ENCODE data around the gene NACC2. TPM values are rescaled to one million over a fixed set of nuclear protein-coding genes. Genes with fewer than 3 reads are reported as not detected.

Gene NACC2
- total RNA-seq, 4 donors from 2014 or later, result 22.2 to 64.3 (median 26.5) TPM

GRCh38 chr9:136036050-136036449, 59.0 kb downstream of the NACC2 start:
- intact Hi-C loops (cut with DNase I; ENCODE audit: low total_unique reads) (no loop called here), in situ Hi-C loops (cut with MboI; ENCODE audit: low pct_ligation_motif_present in 1 of 4, low pct_unique_long_range_greater_than_20kb in 1 of 4, low sequenced_read_pairs in 3 of 4) (no loop called here)
- no peaks in the 10 kb centered on the region for H3K27me3 ChIP-seq
- peaks cover 12 to 14% of the 10 kb centered on the region in 2 donors for H3K9me3 ChIP-seq
- 83% methylated on average over 6 of the region's 6 CpGs for WGBS, 2 donors (ENCODE audit: low coverage in 1 of 2)
- peaks cover 0 to 10% (median 0%) of the 10 kb centered on the region in 4 donors for H3K4me1 ChIP-seq
- H3K27ac ChIP-seq, result no peak overlapping the region
- H3K36me3 ChIP-seq, result peaks cover 0 to 8% (median 0%) of the 10 kb centered on the region in 4 donors
- DNase-seq, result no peak
- H3K4me3 ChIP-seq, result no peak overlapping the region
- TF ChIP-seq EP300 (IDR thresholded peaks at IDR 0.05; ENCODE audit: low read depth) (no peak), POLR2AphosphoS5 (IDR thresholded peaks at IDR 0.05) (no peak), POLR2A (IDR thresholded peaks at IDR 0.05) (no peak), CTCF (IDR thresholded peaks at IDR 0.05) (no peak)

DNA sequence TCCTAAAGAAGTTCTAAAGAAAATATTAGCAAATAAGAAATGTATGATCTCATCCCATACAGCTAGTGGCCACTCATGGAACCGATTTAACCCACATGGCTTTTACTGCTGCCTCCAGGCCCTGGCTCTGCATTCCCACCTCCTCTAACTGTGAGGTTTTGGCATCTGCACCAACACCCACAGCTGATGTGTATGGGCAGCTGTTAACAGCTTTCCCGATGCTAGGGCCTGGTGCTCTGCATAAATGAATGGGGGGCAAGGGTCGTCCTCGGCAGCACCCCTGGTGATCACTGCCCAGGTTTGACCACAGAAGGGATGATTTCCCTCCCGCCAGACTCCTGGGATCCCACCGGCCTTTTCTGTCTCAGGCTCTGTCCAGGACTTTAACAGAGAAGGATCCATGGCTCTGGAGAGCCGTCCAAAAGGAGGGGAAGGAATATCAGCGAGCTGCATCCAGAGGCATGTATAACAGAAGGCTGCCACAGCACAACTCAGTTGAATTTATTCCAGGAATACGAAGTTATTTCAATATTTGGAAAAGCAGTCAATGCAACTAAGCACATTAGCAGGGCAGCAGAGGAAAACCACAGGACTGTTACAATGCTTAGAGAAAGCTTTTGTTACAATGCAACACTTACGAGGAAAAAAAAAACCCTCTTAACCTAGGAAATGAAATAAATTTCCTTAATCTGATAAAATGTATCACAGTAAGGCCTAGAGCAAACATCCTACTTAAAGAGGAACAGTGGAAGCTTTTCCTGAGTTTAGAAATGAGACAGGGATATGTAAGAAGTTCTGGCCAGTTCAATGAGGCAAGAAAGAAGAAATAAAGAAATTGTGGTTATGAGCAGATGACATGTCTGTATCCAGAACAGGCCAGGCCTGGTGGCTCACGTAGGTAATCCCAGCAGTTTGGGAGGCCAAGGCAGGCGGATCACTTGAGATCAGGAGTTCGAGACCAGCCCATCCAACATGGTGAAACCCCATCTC, 63.1 kb downstream of the NACC2 start:
- in situ Hi-C loops (cut with MboI; ENCODE audit: low pct_ligation_motif_present in 1 of 4, low pct_unique_long_range_greater_than_20kb in 1 of 4, low sequenced_read_pairs in 3 of 4), result no loop called here
- Histone ChIP-seq H3K36me3 (peaks cover 0 to 3% (median 0%) of the 10 kb centered on the region in 4 donors), H3K27ac (no peak overlapping the region), H3K9me3 (peaks cover 4 to 5% of the 10 kb centered on the region in 2 donors), H3K27me3 (no peaks in the 10 kb centered on the region), H3K4me1 (peaks cover 0 to 10% (median 0%) of the 10 kb centered on the region in 4 donors), H3K4me3 (no peak overlapping the region)
- TF ChIP-seq CTCF (IDR thresholded peaks at IDR 0.05) (no peak), POLR2A (IDR thresholded peaks at IDR 0.05) (no peak), POLR2AphosphoS5 (IDR thresholded peaks at IDR 0.05) (no peak), EP300 (IDR thresholded peaks at IDR 0.05; ENCODE audit: low read depth) (no peak)
- no peak for DNase-seq
- 69 to 81% methylated on average over 4 to 13 of the region's 13 CpGs for WGBS, 2 donors (ENCODE audit: low coverage in 1 of 2)
- intact Hi-C loops (cut with DNase I; ENCODE audit: low total_unique reads), result no loop called here

GRCh38 chr9:136031094-136031493, 64.0 kb downstream of the NACC2 start:
- Histone ChIP-seq H3K4me3 (no peak overlapping the region), H3K27ac (no peak overlapping the region), H3K4me1 (peaks cover 0 to 10% (median 0%) of the 10 kb centered on the region in 4 donors), H3K27me3 (no peaks in the 10 kb centered on the region), H3K9me3 (no peaks in the 10 kb centered on the region), H3K36me3 (peaks cover 0 to 3% (median 0%) of the 10 kb centered on the region in 4 donors)
- WGBS, 2 donors (ENCODE audit: low coverage in 1 of 2), result 91 to 95% methylated on average over 2 to 8 of the region's 8 CpGs
- DNase-seq, result no peak
- TF ChIP-seq POLR2A (IDR thresholded peaks at IDR 0.05) (no peak), EP300 (IDR thresholded peaks at IDR 0.05; ENCODE audit: low read depth) (no peak), POLR2AphosphoS5 (IDR thresholded peaks at IDR 0.05) (no peak), CTCF (IDR thresholded peaks at IDR 0.05) (no peak)
- intact Hi-C loops (cut with DNase I; ENCODE audit: low total_unique reads) (no loop called here), in situ Hi-C loops (cut with MboI; ENCODE audit: low pct_ligation_motif_present in 1 of 4, low pct_unique_long_range_greater_than_20kb in 1 of 4, low sequenced_read_pairs in 3 of 4) (no loop called here)

DNA sequence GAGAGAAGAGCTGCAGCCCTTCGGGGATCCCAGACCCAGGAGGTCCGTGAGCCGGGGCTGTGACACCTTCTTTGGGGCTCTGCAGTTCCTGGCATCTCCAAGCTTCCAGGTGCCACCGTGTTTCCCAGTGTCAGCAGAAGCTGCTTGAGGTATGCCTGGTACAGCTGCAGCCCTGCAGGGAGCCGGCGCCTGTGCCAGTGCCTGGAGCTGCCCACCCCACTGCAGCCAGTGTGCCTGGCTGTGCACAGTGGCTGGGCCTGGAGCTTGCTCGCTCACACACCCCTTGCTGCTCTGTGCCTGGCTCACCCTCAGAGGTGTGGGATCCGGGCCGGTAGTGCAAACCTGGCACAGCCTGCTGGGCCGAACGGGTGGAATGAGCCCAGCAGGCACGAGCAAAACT, 65.5 kb downstream of the NACC2 start:
- Histone ChIP-seq H3K4me1 (peaks cover 0 to 16% (median 3%) of the 10 kb centered on the region in 4 donors), H3K36me3 (peaks cover 0 to 3% (median 0%) of the 10 kb centered on the region in 4 donors), H3K27ac (no peak overlapping the region), H3K27me3 (no peaks in the 10 kb centered on the region), H3K9me3 (no peaks in the 10 kb centered on the region), H3K4me3 (no peak overlapping the region)
- DNase-seq, result no peak
- 82% methylated on average over 6 of the region's 12 CpGs; no CpG with 5 or more reads in 1 of the 2 donors for WGBS, 2 donors (ENCODE audit: low coverage in 1 of 2)
- intact Hi-C loops (cut with DNase I; ENCODE audit: low total_unique reads), result no loop called here
- in situ Hi-C loops (cut with MboI; ENCODE audit: low pct_ligation_motif_present in 1 of 4, low pct_unique_long_range_greater_than_20kb in 1 of 4, low sequenced_read_pairs in 3 of 4), result no loop called here
- no peak for TF ChIP-seq POLR2AphosphoS5 (IDR thresholded peaks at IDR 0.05)
- TF ChIP-seq POLR2A (IDR thresholded peaks at IDR 0.05), result no peak
- TF ChIP-seq EP300 (IDR thresholded peaks at IDR 0.05; ENCODE audit: low read depth), result no peak
- TF ChIP-seq CTCF (IDR thresholded peaks at IDR 0.05), result no peak
